HepG2 (cell line): ENCODE results near the gene RPS19BP1. TPM values are rescaled to one million over a fixed set of nuclear protein-coding genes. Genes with fewer than 3 reads are reported as not detected.

Source experiments
- ATAC-seq: fragments of 200-7000 bp; cut with Tn5 transposase; 3 replicates; pipeline ENCODE4 v1.9.1; 2020; ENCODE audit warnings: mild to moderate bottlenecking, moderate library complexity
- BruUV-seq: library from RNA; stranded (reverse); fragments of 400-500 nt; replicated peaks from 2 replicates; lab custom pipeline; 2021; lab: Mats Ljungman, UMichigan
- CTCF ChIA-PET: fragments of 300-600 bp; formaldehyde crosslinking; extraction: SDS; loops from one replicate; lab custom pipeline; 2021; ENCODE audit warnings: low total read pairs, inconsistent platforms, low intra/inter-chr PET ratio; lab: Yijun Ruan, JAX
- POLR2A ChIA-PET: fragments of 350-600 bp; sonication (Branson Sonifier 250); formaldehyde crosslinking; loops from one replicate; lab custom pipeline; 2020; ENCODE audit warnings: antibody characterized with exemption, inconsistent platforms; lab: Yijun Ruan, JAX
- DNase-seq: peaks from one replicate; pipeline ENCODE4 v3.0.0-alpha.2; 2015; ENCODE audit warnings: low spot score
- FAIRE-seq: peaks from 3 replicates; lab custom pipeline; 2011; peaks lifted over from hg19 to GRCh38; lab: Jason Lieb, UNC
- H2AFZ ChIP-seq: one replicate; pipeline ENCODE4 v1.6.1; 2011; ENCODE audit warnings: low read length, inconsistent platforms
- H3K27ac ChIP-seq: fragments of 300-600 bp; 3 replicates; pipeline ENCODE4 v1.8.0; 2011; ENCODE audit warnings: mixed run types, mild to moderate bottlenecking, mixed read lengths, low read length, inconsistent platforms; ENCODE audit not compliant: insufficient read depth; ENCODE audit errors: extremely low read length
- H3K27me3 ChIP-seq, 2 experiments: fragments of 200-600 bp in 1 of 2; 2 replicates in 1 of 2; 3 replicates in 1 of 2; pipeline versions ENCODE4 v1.6.0 to v1.8.0; 2011; ENCODE audit warnings: low read length in 2 of 2, mild to moderate bottlenecking in 2 of 2, moderate library complexity in 2 of 2, inconsistent platforms in 1 of 2; ENCODE audit not compliant: insufficient read depth in 2 of 2, control insufficient read depth in 1 of 2
- H3K36me3 ChIP-seq, 2 experiments: fragments of 200-600 bp in 1 of 2; replicated peaks in 1 of 2; 2 replicates in 1 of 2; 3 replicates in 1 of 2; pipeline versions ENCODE4 v1.5.1 to v1.8.0; 2011; ENCODE audit warnings: low read length in 2 of 2, inconsistent platforms in 1 of 2; ENCODE audit not compliant: insufficient read depth in 2 of 2, control insufficient read depth in 1 of 2
- H3K4me1 ChIP-seq: 2 replicates; pipeline ENCODE4 v1.5.1; 2012; ENCODE audit warnings: low read length, inconsistent platforms; ENCODE audit not compliant: insufficient read depth
- H3K4me2 ChIP-seq: 2 replicates; pipeline ENCODE4 v1.6.0; 2011; ENCODE audit warnings: low read depth, low read length, inconsistent platforms
- H3K4me3 ChIP-seq, 3 experiments: fragments of 200-600 bp in 1 of 3; sonication (generic), shearing (Covaris generic) in 1 of 3; replicated peaks in 1 of 3; 2 replicates each; pipeline ENCODE4 v1.5.1; 2011 to 2016; ENCODE audit warnings: low read length in 3 of 3, inconsistent platforms in 2 of 3, low read depth in 2 of 3, mild to moderate bottlenecking in 2 of 3, control low read depth in 1 of 3, mixed read lengths in 1 of 3; ENCODE audit not compliant: insufficient read depth in 1 of 3
- H3K79me2 ChIP-seq: one replicate; pipeline ENCODE4 v1.6.1; 2011; ENCODE audit warnings: low read length, inconsistent platforms; ENCODE audit not compliant: insufficient read depth
- H3K9ac ChIP-seq: 2 replicates; pipeline ENCODE4 v1.6.0; 2011; ENCODE audit warnings: mild to moderate bottlenecking, low read depth, low read length, inconsistent platforms; ENCODE audit not compliant: insufficient read depth
- H3K9me3 ChIP-seq: 2 replicates; pipeline ENCODE4 v1.5.1; 2012; ENCODE audit warnings: mild to moderate bottlenecking, low read length
- H4K20me1 ChIP-seq: 2 replicates; pipeline ENCODE4 v1.6.0; 2011; ENCODE audit warnings: inconsistent platforms, mild to moderate bottlenecking, low read length, moderate library complexity; ENCODE audit not compliant: insufficient read depth
- CENPBD1 ChIP-seq: sonication (generic); formaldehyde crosslinking; IDR thresholded peaks from 2 replicates; pipeline ENCODE4 v1.8.0; 2022; ENCODE audit warnings: missing genetic modification reagents, low read depth, mild to moderate bottlenecking, borderline replicate concordance
- CHD4 ChIP-seq: fragments of 200-600 bp; sonication (generic); IDR thresholded peaks from 2 replicates; pipeline ENCODE4 v1.7.0; 2017; ENCODE audit warnings: mild to moderate bottlenecking, low read length, borderline replicate concordance
- GZF1 ChIP-seq: sonication (generic); formaldehyde crosslinking; IDR thresholded peaks from 2 replicates; pipeline ENCODE4 v1.5.1; 2020; ENCODE audit warnings: mild to moderate bottlenecking, missing genetic modification reagents
- NAIF1 ChIP-seq: sonication (generic); formaldehyde crosslinking; IDR thresholded peaks from 2 replicates; pipeline ENCODE4 v1.5.0; 2020; ENCODE audit warnings: mild to moderate bottlenecking, missing genetic modification reagents, borderline replicate concordance
- NFATC3 ChIP-seq: sonication (generic); formaldehyde crosslinking; IDR thresholded peaks from 2 replicates; pipeline ENCODE4 v1.5.1; 2020; ENCODE audit warnings: mild to moderate bottlenecking, missing genetic modification reagents
- NR2F2 ChIP-seq: IDR thresholded peaks from 2 replicates; pipeline ENCODE4 v1.6.1; 2012; ENCODE audit warnings: low read depth, inconsistent platforms, borderline replicate concordance
- TSC22D2 ChIP-seq: sonication (generic); formaldehyde crosslinking; IDR thresholded peaks from 2 replicates; pipeline ENCODE4 v1.5.1; 2020; ENCODE audit warnings: missing genetic modification reagents, mild to moderate bottlenecking, borderline replicate concordance
- ZBED4 ChIP-seq: sonication (generic); formaldehyde crosslinking; IDR thresholded peaks from 2 replicates; pipeline ENCODE4 v1.4.0; 2020; ENCODE audit warnings: missing genetic modification reagents, borderline replicate concordance
- ZBTB42 ChIP-seq: sonication (generic); formaldehyde crosslinking; IDR thresholded peaks from 2 replicates; pipeline ENCODE4 v1.5.0; 2020; ENCODE audit warnings: mild to moderate bottlenecking, missing genetic modification reagents
- ZNF431 ChIP-seq: sonication (generic); formaldehyde crosslinking; IDR thresholded peaks from 2 replicates; pipeline ENCODE4 v1.9.0; 2022; ENCODE audit warnings: missing genetic modification reagents, low read depth, mild to moderate bottlenecking, borderline replicate concordance
- ZNF703 ChIP-seq: sonication (generic); formaldehyde crosslinking; IDR thresholded peaks from 2 replicates; pipeline ENCODE4 v1.5.1; 2020; ENCODE audit warnings: missing genetic modification reagents, mild to moderate bottlenecking, moderate library complexity, borderline replicate concordance
- ZNF782 ChIP-seq: sonication (generic); formaldehyde crosslinking; IDR thresholded peaks from 2 replicates; pipeline ENCODE4 v1.4.0; 2020; ENCODE audit warnings: missing genetic modification reagents, mild to moderate bottlenecking, borderline replicate concordance
- ZNF878 ChIP-seq: sonication (generic); formaldehyde crosslinking; IDR thresholded peaks from 2 replicates; pipeline ENCODE4 v1.8.1; 2023; ENCODE audit warnings: mild to moderate bottlenecking, missing genetic modification reagents, moderate library complexity
- WGBS: methylation state at CpG from one replicate; pipeline ENCODE4 v1.1.6; 2017; ENCODE audit warnings: low lambda C conversion rate; 5-methylcytosine and 5-hydroxymethylcytosine counted together
- in situ Hi-C: cut with HindIII; loops from 2 replicates; pipeline ENCODE4 v1.10.0; 2017; ENCODE audit warnings: low pct_unique_long_range_greater_than_20kb; ENCODE audit not compliant: extremely low pct_ligation_motif_present
- intact Hi-C: fragments of 100-400 bp; cut with micrococcal nuclease; formaldehyde crosslinking; loops from one replicate; pipeline ENCODE4 v1.10.0; 2022; ENCODE audit not compliant: unreplicated experiment
- polyA plus RNA-seq, 8 experiments: library from polyadenylated mRNA; depleted of rRNA in 3 of 8; stranded (reverse) in 7 of 8; unstranded in 1 of 8; fragments of >200 nt; fragmentation: Illumina TruSeq in 4 of 8; extraction: Trizol in 4 of 8; gene quantifications; 2 replicates each; pipeline versions ENCODE4 v1.2.1 to v1.2.3, GENCODE V29; 2011 to 2016; ENCODE audit warnings: low read depth in 4 of 8, missing spikeins in 1 of 8, mixed read lengths in 1 of 8; ENCODE audit not compliant: insufficient read depth in 1 of 8
- total RNA-seq, 5 experiments: library from RNA; depleted of rRNA; stranded (reverse); fragments of >200 nt; fragmentation: Illumina TruSeq; extraction: Trizol; gene quantifications; 2 replicates each; pipeline ENCODE4 v1.2.3, GENCODE V29; 2016; ENCODE audit warnings: low read depth in 1 of 5
- TF ChIP-seq, protein P1 (sequence below): sonication (generic); formaldehyde crosslinking; IDR thresholded peaks from 2 replicates; pipeline ENCODE4 v1.8.1; 2022; ENCODE audit warnings: mild to moderate bottlenecking, missing genetic modification reagents
- TF ChIP-seq, protein P2 (sequence below): IDR thresholded peaks from 2 replicates; pipeline ENCODE4 v1.6.1; 2012; ENCODE audit warnings: low read depth, low read length, improper control_type of control experiment

Gene RPS19BP1
- total and polyA plus RNA-seq, 2 of the 13 experiments (the other 11 are each of a cell fraction or from before 2014, with no cell fraction given) = 44.3 to 81.3 TPM

DNA sequence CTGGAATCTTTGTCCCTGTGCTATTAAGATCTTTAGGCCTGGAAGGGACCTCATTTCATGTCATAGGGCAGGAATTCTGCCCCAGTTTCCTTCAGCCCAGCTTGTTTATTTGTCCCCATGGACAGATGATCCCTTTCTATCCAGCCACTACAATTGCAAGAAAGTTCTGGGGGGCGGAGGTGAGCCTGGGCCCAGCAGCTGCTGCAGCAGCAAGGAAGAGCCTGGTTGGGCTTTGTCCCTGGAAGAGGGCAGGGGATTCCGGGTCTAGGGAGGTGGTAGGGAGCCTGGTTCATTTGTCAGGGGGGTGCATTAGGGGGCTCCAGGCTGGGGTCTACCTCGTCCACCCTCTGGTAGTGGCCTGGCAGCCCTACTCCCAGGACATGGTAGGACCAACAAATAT is 21.6 kb upstream of the RPS19BP1 start (continued):
- TF ChIP-seq ZBED4 (CRISPR knock-in tag) (no peak), ZNF703 (CRISPR knock-in tag) (no peak)

DNA sequence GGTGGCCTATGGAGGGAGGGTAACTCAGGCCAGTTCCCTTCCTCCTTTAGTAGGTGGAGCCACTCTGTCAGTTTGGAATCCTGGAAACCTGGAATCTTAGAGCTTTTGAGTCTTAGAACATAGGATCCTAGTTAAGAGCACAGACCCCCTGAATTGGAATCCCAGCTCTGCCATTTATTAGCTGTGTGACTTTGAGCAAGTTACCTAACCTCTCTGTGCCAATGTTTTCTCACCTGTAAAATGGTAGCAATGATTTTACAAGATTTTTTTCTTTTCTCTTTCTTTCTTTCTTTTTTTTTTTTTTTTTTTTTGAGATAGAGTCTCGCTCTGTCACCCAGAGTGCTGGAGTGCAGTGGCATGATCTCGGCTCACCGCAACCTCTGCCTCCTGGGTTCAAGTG is 20.9 kb upstream of the RPS19BP1 start:
- no peaks in the 10 kb centered on the region for H3K79me2 ChIP-seq
- no peak for FAIRE-seq
- no peaks in the 10 kb centered on the region for H3K36me3 ChIP-seq
- H3K9me3 ChIP-seq = no peaks in the 10 kb centered on the region
- H3K4me3 ChIP-seq = no peak overlapping the region
- intact Hi-C loops (no loop called here), in situ Hi-C loops (no loop called here)
- ATAC-seq = no peak
- H3K4me2 ChIP-seq = no peak overlapping the region
- no peaks in the 10 kb centered on the region for H3K4me1 ChIP-seq
- H3K9ac ChIP-seq = no peak overlapping the region
- ChIA-PET CTCF (no interaction called here), POLR2A (no interaction called here)
- no peak for DNase-seq
- H3K27me3 ChIP-seq = peaks cover 7 to 35% of the 10 kb centered on the region in 2 experiments
- H4K20me1 ChIP-seq = no peaks in the 10 kb centered on the region
- 53% methylated on average over 3 of the region's 3 CpGs for WGBS
- TF ChIP-seq ZNF431 (CRISPR knock-in tag) (no peak), CENPBD1 (no peak), NAIF1 (CRISPR knock-in tag) (no peak), ZNF782 (CRISPR knock-in tag) (no peak), ZNF878 (CRISPR knock-in tag) (no peak), GZF1 (no peak), NFATC3 (CRISPR knock-in tag) (no peak), CHD4 (no peak), ZBTB42 (CRISPR knock-in tag) (no peak), TSC22D2 (CRISPR knock-in tag) (no peak), NR2F2 (no peak)
- TF ChIP-seq, protein P1, sequence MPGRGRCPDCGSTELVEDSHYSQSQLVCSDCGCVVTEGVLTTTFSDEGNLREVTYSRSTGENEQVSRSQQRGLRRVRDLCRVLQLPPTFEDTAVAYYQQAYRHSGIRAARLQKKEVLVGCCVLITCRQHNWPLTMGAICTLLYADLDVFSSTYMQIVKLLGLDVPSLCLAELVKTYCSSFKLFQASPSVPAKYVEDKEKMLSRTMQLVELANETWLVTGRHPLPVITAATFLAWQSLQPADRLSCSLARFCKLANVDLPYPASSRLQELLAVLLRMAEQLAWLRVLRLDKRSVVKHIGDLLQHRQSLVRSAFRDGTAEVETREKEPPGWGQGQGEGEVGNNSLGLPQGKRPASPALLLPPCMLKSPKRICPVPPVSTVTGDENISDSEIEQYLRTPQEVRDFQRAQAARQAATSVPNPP = no peak
- TF ChIP-seq, protein P2, sequence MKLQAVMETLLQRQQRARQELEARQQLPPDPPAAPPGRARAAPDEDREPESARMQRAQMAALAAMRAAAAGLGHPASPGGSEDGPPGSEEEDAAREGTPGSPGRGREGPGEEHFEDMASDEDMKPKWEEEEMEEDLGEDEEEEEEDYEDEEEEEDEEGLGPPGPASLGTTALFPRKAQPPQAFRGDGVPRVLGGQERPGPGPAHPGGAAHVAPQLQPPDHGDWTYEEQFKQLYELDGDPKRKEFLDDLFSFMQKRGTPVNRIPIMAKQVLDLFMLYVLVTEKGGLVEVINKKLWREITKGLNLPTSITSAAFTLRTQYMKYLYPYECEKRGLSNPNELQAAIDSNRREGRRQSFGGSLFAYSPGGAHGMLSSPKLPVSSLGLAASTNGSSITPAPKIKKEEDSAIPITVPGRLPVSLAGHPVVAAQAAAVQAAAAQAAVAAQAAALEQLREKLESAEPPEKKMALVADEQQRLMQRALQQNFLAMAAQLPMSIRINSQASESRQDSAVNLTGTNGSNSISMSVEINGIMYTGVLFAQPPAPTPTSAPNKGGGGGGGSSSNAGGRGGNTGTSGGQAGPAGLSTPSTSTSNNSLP = no peak
- BruUV-seq = no TSS peak
- no peak overlapping the region for H3K27ac ChIP-seq
- H2AFZ ChIP-seq = no peak overlapping the region
